ENCODE measurements around the gene LUZP1. TPM values are rescaled to one million over a fixed set of nuclear protein-coding genes. Genes with fewer than 3 reads are reported as not detected.

The LUZP1 gene
- total and polyA plus RNA-seq, 2 experiments from 2014 or later = 45.7 to 152 TPM

DNA sequence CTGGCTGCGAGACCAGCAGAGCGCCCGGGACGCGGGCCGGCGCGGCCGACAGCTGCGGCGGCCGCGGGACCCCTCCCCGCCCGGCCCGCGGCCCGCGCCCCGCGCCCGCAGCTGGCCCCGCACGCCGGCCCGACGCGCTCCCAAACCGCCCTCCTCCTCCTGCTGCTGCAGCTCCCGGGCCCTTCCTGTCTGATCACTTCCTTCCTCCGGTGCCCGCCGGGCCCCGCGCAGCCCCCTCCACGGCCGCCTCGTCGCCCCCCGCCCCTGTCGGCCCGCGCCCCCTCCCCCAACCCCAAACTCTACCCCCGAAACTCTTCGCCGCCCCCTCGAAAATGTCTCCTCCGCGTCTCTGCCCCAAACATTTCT is 594 bp downstream of the LUZP1 start (continued):
- TF ChIP-seq, protein P1, sequence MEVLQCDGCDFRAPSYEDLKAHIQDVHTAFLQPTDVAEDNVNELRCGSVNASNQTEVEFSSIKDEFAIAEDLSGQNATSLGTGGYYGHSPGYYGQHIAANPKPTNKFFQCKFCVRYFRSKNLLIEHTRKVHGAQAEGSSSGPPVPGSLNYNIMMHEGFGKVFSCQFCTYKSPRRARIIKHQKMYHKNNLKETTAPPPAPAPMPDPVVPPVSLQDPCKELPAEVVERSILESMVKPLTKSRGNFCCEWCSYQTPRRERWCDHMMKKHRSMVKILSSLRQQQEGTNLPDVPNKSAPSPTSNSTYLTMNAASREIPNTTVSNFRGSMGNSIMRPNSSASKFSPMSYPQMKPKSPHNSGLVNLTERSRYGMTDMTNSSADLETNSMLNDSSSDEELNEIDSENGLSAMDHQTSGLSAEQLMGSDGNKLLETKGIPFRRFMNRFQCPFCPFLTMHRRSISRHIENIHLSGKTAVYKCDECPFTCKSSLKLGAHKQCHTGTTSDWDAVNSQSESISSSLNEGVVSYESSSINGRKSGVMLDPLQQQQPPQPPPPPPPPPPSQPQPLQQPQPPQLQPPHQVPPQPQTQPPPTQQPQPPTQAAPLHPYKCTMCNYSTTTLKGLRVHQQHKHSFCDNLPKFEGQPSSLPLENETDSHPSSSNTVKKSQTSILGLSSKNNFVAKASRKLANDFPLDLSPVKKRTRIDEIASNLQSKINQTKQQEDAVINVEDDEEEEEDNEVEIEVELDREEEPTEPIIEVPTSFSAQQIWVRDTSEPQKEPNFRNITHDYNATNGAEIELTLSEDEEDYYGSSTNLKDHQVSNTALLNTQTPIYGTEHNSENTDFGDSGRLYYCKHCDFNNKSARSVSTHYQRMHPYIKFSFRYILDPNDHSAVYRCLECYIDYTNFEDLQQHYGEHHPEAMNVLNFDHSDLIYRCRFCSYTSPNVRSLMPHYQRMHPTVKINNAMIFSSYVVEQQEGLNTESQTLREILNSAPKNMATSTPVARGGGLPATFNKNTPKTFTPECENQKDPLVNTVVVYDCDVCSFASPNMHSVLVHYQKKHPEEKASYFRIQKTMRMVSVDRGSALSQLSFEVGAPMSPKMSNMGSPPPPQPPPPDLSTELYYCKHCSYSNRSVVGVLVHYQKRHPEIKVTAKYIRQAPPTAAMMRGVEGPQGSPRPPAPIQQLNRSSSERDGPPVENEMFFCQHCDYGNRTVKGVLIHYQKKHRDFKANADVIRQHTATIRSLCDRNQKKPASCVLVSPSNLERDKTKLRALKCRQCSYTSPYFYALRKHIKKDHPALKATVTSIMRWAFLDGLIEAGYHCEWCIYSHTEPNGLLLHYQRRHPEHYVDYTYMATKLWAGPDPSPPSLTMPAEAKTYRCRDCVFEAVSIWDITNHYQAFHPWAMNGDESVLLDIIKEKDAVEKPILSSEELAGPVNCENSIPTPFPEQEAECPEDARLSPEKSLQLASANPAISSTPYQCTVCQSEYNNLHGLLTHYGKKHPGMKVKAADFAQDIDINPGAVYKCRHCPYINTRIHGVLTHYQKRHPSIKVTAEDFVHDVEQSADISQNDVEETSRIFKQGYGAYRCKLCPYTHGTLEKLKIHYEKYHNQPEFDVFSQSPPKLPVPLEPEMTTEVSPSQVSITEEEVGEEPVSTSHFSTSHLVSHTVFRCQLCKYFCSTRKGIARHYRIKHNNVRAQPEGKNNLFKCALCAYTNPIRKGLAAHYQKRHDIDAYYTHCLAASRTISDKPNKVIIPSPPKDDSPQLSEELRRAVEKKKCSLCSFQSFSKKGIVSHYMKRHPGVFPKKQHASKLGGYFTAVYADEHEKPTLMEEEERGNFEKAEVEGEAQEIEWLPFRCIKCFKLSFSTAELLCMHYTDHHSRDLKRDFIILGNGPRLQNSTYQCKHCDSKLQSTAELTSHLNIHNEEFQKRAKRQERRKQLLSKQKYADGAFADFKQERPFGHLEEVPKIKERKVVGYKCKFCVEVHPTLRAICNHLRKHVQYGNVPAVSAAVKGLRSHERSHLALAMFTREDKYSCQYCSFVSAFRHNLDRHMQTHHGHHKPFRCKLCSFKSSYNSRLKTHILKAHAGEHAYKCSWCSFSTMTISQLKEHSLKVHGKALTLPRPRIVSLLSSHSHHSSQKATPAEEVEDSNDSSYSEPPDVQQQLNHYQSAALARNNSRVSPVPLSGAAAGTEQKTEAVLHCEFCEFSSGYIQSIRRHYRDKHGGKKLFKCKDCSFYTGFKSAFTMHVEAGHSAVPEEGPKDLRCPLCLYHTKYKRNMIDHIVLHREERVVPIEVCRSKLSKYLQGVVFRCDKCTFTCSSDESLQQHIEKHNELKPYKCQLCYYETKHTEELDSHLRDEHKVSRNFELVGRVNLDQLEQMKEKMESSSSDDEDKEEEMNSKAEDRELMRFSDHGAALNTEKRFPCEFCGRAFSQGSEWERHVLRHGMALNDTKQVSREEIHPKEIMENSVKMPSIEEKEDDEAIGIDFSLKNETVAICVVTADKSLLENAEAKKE (CRISPR knock-in tag; IDR thresholded peaks at IDR 0.05) = no peak
- TF ChIP-seq ZNF114 (CRISPR knock-in tag; IDR thresholded peaks at IDR 0.05) = no peak
- TF ChIP-seq CREB1 (CRISPR knock-in tag; IDR thresholded peaks at IDR 0.05; ENCODE audit: low read depth) = no peak
- no peak for TF ChIP-seq JUNB (IDR thresholded peaks at IDR 0.05; ENCODE audit: unreplicated experiment)

DNA sequence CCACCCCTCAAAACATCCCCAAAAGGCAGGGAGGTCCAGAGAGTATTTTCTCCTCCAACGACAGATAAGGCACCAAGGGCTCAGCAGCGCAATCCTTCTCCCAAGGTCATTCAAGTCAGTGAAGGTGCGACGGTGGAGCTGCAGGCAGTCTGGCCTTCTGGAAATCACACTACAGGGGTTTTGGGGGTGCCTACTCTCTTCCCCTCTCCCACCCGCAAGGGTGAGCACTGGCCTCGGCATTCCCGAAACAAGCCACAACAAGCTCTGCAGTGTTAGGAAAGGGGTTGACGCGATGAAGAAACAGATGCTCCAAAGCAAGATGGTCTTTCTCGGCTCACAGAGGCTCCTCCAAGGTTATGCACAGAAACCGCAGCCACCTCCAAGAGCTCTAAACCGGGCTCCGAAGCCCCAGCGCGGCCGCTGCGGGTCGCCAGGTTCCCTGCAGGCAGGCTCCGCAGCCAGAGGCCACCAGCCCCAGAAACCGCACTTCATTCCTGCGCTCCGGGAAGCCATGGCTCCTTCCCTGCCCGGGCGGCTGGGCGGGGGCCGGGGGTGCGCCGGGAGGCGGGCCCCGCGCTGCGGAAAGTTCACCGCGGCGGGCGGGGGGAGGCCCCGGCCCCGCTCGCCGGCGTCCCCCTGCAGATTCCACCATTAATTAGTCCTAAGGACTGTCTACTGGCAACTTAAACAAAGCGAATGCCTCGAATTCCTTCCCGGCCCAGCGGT is 1.1 kb downstream of the LUZP1 start:
- H3K4me1 Mint-ChIP-seq = peaks cover 28% of the 10 kb centered on the region
- H3K9me3 Mint-ChIP-seq = no peaks in the 10 kb centered on the region
- Histone ChIP-seq H4K20me1 (replicated peaks; ENCODE audit: insufficient read depth) (peaks cover 43% of the 10 kb centered on the region), H3K27me3 (ENCODE audit: insufficient read depth) (no peaks in the 10 kb centered on the region), H3K9me2 (ENCODE audit: insufficient read depth) (no peaks in the 10 kb centered on the region), H3K27ac (ENCODE audit: low read depth) (peak overlapping the region; percentile 92), H3K36me3 (ENCODE audit: insufficient read depth) (no peaks in the 10 kb centered on the region), H3F3A (replicated peaks; ENCODE audit: low read depth) (0 out of 2 replicates have a peak, but pooled peaks cover 2% of the 10 kb centered on the region), H3K4me2 (peak overlapping the region; percentile 84), H3K79me2 (replicated peaks; ENCODE audit: insufficient read depth) (peaks cover 51% of the 10 kb centered on the region), H3K4me1 (ENCODE audit: insufficient read depth) (peaks cover 24% of the 10 kb centered on the region), H3K4me3 (peak overlapping the region; percentile 98), H2AFZ (peak overlapping the region; percentile 64; the same call in 1 of the 2 replicates)
- H3K27ac Mint-ChIP-seq = peak overlapping the region; percentile 70
- H3K27me3 Mint-ChIP-seq (ENCODE audit: insufficient read depth, low read depth, poor library complexity) = peaks cover 10% of the 10 kb centered on the region
- ATAC-seq = peak; percentile 63
- DNase-seq (ENCODE audit: low spot score) = peak; percentile 84
- no peaks in the 10 kb centered on the region for H3K36me3 Mint-ChIP-seq (ENCODE audit: low read depth)
- no peak for TF ChIP-seq CREB1 (CRISPR knock-in tag; IDR thresholded peaks at IDR 0.05; ENCODE audit: low read depth)
- 0 out of 2 replicates have a peak, but pooled peaks have one; percentile 16 for TF ChIP-seq POLR2AphosphoS5 (IDR thresholded peaks at IDR 0.05; ENCODE audit: low read depth)
- no peak for TF ChIP-seq NANOG (IDR thresholded peaks at IDR 0.05; ENCODE audit: borderline replicate concordance)
- H3K4me3 Mint-ChIP-seq = peak overlapping the region; percentile 96

Data from GM23338 (cell line).